C4-2B (cell line): Measurements from ENCODE around the gene UBR2.

ENCODE experiments used
- CTCF ChIP-seq: fragments of 450-650 bp; conservative IDR thresholded peaks from 2 replicates; pipeline ENCODE4 v1.5.1; 2017; ENCODE audit warnings: mild to moderate bottlenecking
- ZFX ChIP-seq: fragments of 450-650 bp; IDR thresholded peaks from 2 replicates; pipeline ENCODE4 v1.6.1; 2017

DNA sequence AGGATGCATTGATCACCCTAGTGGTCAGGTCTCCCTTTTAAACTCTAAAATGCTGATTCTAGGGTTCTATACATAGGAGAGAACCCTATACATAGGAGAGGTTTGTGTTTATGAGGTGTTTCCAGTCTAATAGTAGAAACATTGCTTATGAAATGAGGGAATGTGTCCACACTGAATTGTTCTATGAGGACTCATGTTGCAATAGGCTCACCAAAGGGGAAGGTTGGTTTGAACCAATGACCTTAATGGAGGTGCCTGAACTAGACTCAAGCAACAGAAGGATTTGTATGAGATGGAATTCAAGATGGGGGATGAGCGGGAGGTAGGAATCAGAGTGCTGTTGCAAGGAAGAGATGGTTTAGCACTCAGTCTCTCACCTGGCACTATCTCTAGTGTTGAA lies 33.5 kb upstream of the UBR2 start:
- TF ChIP-seq CTCF, result no peak
- no peak for TF ChIP-seq ZFX
